PC-3 (cell line): ENCODE measurements around the gene CMTM1.

Experiments used
- CTCF ChIP-seq: fragments of 300-600 bp; sonication (generic); conservative IDR thresholded peaks from 2 replicates; pipeline ENCODE4 v1.5.1; 2017; ENCODE audit warnings: antibody characterized with exemption, low read depth, mild to moderate bottlenecking, low read length
- EZH2 ChIP-seq: fragments of 300-600 bp; sonication (generic); IDR thresholded peaks from one replicate; pipeline ENCODE4 v1.6.1; 2017; ENCODE audit warnings: antibody characterized with exemption, mild to moderate bottlenecking, low read length; ENCODE audit not compliant: unreplicated experiment

- TF ChIP-seq CTCF: no peak
- no peak for TF ChIP-seq EZH2
Measured at GRCh38 chr16:66544016-66544757, 22.1 kb upstream of the CMTM1 start.
